GM10266 (cell line): Measurements from ENCODE around the gene SNX8.

Source experiments
- DNase-seq: peaks from one replicate; pipeline ENCODE4 v3.0.0; 2012; ENCODE audit errors: extremely low spot score
- TF ChIP-seq, protein P1 (sequence below): IDR thresholded peaks from 2 replicates; pipeline ENCODE4 v1.5.1; 2012; ENCODE audit warnings: mild to moderate bottlenecking, low read depth; ENCODE audit not compliant: control insufficient read depth, insufficient read depth; ENCODE audit errors: missing control alignments

The SNX8 gene

DNA sequence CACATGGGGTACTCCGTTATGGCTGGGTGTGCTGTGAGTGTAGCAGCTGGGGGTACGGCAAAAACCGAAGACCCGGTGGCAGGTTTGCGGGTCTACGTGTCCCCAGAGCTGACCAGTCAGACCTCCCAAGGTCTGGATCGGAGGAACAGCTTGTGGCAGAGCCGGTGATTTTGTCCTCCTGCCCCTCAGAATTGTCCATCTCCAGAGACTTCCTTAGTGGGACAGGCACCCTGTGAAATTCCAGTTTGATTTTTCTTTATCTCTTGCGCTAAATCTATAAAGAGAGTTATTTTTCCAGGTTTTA is 41.4 kb upstream of the SNX8 start:
- TF ChIP-seq, protein P1, sequence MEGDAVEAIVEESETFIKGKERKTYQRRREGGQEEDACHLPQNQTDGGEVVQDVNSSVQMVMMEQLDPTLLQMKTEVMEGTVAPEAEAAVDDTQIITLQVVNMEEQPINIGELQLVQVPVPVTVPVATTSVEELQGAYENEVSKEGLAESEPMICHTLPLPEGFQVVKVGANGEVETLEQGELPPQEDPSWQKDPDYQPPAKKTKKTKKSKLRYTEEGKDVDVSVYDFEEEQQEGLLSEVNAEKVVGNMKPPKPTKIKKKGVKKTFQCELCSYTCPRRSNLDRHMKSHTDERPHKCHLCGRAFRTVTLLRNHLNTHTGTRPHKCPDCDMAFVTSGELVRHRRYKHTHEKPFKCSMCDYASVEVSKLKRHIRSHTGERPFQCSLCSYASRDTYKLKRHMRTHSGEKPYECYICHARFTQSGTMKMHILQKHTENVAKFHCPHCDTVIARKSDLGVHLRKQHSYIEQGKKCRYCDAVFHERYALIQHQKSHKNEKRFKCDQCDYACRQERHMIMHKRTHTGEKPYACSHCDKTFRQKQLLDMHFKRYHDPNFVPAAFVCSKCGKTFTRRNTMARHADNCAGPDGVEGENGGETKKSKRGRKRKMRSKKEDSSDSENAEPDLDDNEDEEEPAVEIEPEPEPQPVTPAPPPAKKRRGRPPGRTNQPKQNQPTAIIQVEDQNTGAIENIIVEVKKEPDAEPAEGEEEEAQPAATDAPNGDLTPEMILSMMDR: no peak
- DNase-seq: no peak

DNA sequence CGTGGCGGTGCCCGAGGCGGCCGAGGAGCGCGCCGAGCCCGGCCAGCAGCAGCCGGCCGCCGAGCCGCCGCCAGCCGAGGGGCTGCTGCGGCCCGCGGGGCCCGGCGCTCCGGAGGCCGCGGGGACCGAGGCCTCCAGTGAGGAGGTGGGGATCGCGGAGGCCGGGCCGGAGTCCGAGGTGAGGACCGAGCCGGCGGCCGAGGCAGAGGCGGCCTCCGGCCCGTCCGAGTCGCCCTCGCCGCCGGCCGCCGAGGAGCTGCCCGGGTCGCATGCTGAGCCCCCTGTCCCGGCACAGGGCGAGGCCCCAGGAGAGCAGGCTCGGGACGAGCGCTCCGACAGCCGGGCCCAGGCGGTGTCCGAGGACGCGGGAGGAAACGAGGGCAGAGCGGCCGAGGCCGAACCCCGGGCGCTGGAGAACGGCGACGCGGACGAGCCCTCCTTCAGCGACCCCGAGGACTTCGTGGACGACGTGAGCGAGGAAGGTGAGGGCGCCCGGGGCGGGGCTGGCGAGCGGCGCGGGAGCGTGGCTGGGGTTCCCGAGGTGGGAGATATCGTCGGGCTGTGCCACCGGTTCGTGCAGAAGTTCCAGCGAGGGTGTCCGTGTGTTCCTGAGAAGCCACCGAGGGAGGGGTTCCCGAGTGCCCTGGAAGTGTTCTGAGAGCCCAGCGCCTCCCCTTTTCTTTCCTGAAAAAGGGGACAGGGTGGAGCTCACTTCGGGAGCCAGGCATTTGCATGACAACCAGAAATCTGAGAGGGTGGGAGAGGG is 40.9 kb upstream of the SNX8 start:
- TF ChIP-seq, protein P1: no peak
- peak; percentile 25 for DNase-seq

DNA sequence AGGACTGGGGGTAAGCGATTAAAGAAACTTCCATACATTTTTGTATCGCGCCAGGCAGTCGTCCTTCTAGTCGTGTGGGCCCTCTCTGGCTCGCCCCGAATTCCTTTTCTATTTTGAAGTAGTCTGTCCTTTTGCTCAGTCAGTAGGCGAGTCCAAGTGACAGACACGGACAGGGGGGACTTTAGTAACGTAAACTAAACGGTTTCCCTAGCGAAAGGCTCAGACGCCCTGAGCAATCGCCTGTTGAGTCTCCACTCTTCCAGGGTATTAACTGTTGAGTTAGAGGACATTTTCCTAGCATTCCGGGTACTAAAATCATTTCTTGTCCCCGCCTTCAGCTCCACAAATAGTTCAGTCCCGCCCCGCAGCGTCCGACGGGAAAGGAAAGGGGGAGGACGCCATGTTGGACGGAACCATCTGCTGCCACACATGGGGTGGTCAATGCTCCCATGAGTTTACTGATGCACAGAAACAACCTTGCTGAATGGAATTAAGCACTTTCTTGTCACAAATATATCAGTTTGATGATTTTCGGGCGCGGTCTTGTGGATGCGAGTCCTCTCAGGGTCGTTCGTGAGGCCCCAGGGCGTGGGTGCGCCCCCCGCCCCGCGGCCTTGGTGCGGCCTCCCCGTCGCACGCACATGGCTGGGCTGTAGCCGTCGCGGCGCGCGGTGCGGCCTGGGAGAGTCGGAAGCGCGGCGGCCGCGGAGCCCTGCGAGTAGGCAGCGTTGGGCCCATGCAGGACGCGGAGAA is 40.1 kb upstream of the SNX8 start, which contains the start of gene EIF3B:
Gene EIF3B (plus strand): TSS at position 642 of the 753 bp plus-strand sequence. CDS start 95 bp downstream, at position 737.
- TF ChIP-seq, protein P1: no peak

DNA sequence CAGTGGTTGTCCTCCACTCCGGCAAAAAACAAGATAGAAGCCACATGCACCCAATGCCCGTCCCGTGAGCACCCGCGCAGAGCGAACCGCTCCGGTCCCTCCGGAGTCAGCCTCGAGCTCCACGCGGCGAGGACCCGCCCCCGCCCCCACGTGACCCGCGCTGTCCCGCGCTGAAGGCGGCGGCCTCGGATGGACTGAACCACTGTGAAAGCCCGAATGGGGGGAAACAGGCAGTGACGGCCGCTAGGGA is 39.6 kb upstream of the SNX8 start:
- TF ChIP-seq, protein P1: no peak
- DNase-seq: peak; percentile 95

More for the DNA sequence above, 40.1 kb upstream of the SNX8 start, which contains the start of gene EIF3B:
- peak; percentile 97 for DNase-seq

DNA sequence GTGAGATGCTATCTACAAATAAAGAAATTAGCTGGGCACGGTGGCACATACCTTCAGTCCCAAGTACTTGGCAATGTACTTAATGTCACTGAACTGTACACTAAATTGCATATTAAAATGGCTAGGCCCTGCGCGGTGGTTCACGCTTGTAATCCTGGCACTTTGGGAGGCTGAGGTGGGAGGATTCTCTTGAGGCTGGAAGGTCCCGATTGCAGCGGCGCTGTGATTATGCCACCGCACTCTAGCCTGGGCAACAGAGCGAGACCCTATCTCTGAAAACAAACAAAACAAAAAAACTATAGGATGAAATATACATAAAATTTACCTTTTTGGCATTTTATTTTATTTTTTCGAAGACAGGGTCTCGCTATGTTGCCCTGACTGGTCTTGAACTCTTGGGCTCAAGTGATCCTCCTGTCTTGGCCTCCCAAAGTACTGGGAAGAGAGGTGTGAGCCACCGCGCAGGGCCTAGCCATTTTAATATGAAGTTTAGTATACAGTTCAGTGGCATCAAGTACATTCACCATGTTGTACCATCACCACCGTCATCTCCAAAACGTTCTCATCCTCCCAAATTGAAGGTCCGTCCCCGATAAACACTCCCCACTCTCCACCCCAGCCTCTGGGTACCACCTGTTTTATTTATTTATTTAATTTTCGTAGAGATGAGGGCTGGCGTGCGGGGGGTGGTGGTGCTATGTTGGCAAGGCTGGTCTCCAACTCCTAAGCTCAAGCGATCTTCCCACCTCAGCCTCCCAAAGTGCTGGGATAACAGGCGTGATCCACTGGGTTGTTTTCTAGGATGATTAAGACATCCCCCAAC is 39.1 kb upstream of the SNX8 start:
- TF ChIP-seq, protein P1: no peak
- no peak for DNase-seq

DNA sequence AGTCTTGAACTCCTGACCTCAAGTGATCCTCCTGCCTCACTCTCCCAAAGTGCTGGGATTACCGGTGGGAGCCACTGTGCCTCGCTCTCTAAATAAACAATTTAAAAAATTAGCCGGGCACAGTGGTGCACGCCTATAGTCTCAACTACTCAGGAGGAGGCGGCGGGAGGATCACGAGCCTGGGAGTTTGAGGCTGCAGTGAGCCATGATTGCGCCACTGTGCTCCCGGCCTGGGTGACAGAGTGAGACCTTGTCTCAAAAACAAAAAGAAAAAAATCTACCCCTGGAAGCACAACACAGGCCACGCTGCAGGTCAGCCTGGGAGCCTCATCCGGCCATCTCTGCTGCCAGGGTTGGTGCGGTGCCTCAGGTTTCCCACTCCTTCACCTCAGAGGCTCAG is 36.6 kb upstream of the SNX8 start:
- TF ChIP-seq, protein P1: no peak
- DNase-seq: no peak
